ENCODE results near the gene LIN7A.

DNA sequence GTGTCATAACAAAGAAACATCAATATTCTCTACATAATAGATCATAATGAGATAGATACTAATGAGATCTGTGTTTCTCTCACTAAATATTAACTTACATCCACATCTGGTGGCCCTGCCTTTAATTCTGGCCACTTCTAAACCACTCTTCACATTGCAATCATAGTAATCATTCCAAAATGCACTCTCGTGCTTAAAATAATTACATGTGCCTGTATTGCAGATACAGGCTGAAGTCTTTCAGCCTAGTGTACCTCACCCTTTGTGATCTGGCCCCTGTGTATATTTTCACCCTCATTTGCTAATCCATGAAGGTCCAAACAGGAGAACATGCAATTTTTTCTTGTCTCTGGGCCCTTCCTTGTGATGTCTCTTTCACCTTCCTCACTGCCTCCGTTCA lies 108.0 kb downstream of the LIN7A start:
- TF ChIP-seq, protein P1, sequence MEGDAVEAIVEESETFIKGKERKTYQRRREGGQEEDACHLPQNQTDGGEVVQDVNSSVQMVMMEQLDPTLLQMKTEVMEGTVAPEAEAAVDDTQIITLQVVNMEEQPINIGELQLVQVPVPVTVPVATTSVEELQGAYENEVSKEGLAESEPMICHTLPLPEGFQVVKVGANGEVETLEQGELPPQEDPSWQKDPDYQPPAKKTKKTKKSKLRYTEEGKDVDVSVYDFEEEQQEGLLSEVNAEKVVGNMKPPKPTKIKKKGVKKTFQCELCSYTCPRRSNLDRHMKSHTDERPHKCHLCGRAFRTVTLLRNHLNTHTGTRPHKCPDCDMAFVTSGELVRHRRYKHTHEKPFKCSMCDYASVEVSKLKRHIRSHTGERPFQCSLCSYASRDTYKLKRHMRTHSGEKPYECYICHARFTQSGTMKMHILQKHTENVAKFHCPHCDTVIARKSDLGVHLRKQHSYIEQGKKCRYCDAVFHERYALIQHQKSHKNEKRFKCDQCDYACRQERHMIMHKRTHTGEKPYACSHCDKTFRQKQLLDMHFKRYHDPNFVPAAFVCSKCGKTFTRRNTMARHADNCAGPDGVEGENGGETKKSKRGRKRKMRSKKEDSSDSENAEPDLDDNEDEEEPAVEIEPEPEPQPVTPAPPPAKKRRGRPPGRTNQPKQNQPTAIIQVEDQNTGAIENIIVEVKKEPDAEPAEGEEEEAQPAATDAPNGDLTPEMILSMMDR (IDR thresholded peaks at IDR 0.05): no peak
- TF ChIP-seq ZFX (IDR thresholded peaks at IDR 0.05; ENCODE audit: borderline replicate concordance): no peak
